GM12801 (cell line): ENCODE data around the gene PHF13.

Source experiments
- CTCF ChIP-seq: IDR thresholded peaks from one replicate; pipeline ENCODE4 v1.5.1; 2011; ENCODE audit warnings: control low read depth; ENCODE audit not compliant: insufficient read length; ENCODE audit errors: extremely low read depth

The PHF13 gene

GRCh38 chr1:6577831-6578525 lies 35.6 kb upstream of the PHF13 start:
- TF ChIP-seq CTCF: no peak

- no peak for TF ChIP-seq CTCF
These were observed 34.7 kb upstream of the PHF13 start for GRCh38 chr1:6578624-6579373.

GRCh38 chr1:6579374-6580118 lies 34.0 kb upstream of the PHF13 start, which contains the start of gene ZBTB48:
Gene ZBTB48 (plus strand): TSS chr1:6579994. CDS start chr1:6580610, 616 bp downstream.
- no peak for TF ChIP-seq CTCF

GRCh38 chr1:6580119-6580592 lies 33.4 kb upstream of the PHF13 start:
- TF ChIP-seq CTCF: no peak

- no peak for TF ChIP-seq CTCF
These were observed 32.7 kb upstream of the PHF13 start for GRCh38 chr1:6580593-6581409.

- no peak for TF ChIP-seq CTCF
These were observed 31.8 kb upstream of the PHF13 start for GRCh38 chr1:6581561-6582305.
